Kidney capillary endothelial cell (primary cell): ENCODE data around the gene RPL18.

Experiments used
- DNase-seq: peaks from one replicate; pipeline ENCODE4 v3.0.0-alpha.2; 2018; ENCODE audit warnings: low spot score

Gene RPL18

DNA sequence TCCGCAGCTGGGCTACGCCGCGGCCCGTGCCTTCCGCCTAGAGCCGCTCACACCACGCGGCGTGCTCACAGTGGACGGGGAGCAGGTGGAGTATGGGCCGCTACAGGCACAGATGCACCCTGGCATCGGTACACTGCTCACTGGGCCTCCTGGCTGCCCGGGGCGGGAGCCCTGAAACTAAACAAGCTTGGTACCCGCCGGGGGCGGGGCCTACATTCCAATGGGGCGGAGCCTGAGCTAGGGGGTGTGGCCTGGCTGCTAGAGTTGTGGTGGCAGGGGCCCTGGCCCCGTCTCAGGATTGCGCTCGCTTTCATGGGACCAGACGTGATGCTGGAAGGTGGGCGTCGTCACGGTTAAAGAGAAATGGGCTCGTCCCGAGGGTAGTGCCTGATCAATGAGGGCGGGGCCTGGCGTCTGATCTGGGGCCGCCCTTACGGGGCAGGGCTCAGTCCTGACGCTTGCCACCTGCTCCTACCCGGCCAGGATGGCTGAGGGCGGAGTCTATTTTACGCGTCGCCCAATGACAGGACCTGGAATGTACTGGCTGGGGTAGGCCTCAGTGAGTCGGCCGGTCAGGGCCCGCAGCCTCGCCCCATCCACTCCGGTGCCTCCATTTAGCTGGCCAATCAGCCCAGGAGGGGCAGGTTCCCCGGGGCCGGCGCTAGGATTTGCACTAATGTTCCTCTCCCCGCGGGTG is 10.8 kb upstream of the RPL18 start:
- no peak for DNase-seq

- no peak for DNase-seq
Observed at GRCh38 chr19:48629297-48629598, 10.3 kb upstream of the RPL18 start.

GRCh38 chr19:48628486-48629296 is 9.7 kb upstream of the RPL18 start:
- no peak for DNase-seq

GRCh38 chr19:48627865-48628314 is 8.9 kb upstream of the RPL18 start:
- DNase-seq = no peak

- no peak for DNase-seq
Observed at GRCh38 chr19:48627201-48627864, 8.4 kb upstream of the RPL18 start.

DNA sequence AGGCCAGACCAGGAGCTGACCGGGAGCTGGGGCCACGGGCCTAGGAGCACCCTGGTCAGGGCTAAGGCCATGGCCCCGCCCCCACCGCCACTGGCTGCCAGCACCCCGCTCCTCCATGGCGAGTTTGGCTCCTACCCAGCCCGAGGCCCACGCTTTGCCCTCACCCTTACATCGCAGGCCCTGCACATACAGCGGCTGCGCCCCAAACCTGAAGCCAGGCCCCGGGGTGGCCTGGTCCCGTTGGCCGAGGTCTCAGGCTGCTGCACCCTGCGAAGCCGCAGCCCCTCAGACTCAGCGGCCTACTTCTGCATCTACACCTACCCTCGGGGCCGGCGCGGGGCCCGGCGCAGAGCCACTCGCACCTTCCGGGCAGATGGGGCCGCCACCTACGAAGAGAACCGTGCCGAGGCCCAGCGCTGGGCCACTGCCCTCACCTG is 6.9 kb upstream of the RPL18 start:
- no peak for DNase-seq

DNA sequence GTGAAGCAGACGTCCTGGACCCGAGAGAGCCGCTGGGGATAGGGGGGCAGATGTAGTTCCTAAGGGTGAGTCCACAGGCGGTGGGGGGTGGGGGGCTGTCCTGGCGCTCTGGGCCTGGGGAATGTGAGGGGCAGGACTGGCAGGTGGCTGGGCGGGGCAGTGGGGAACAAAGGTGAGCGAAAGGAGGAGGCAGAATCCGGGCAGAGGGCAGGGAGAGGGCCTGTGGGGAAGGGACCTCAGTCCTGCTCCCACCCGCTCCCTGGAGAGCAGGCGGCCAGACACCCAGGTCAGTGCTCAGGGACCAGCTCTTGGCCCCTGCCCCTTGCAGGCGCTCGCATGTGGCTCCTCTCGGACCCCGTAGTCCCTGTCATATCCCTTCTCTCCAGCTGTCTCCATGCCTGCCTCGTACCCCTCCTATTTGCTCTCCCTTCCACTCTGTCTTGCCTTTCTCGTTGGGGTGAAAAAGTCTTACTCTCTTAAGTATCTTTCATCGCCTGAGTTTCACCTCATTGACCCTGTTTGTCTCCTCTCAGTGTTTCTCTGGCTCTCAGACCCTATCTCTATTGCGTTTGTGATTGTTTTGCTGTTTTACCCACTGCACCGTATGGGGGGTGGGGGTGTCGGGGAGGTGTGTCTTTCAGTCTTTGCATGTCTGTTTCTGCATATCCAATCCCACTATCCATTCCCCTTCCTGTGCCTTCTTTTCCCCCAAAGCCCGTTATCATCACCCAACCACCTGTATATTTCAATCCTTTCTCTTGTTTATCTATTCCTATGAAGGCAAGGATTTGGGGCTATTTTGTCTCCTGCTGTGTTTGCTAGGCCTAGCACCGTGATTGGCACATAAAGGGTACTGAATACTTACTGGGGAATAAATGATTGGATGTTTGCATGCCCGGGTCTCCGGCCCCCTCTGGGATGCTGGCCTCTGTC is 6.1 kb upstream of the RPL18 start:
- no peak for DNase-seq

GRCh38 chr19:48624067-48624594 is 5.2 kb upstream of the RPL18 start:
- peak; percentile 98 for DNase-seq

- DNase-seq = no peak
Observed at GRCh38 chr19:48623556-48624066, 4.6 kb upstream of the RPL18 start.

DNA sequence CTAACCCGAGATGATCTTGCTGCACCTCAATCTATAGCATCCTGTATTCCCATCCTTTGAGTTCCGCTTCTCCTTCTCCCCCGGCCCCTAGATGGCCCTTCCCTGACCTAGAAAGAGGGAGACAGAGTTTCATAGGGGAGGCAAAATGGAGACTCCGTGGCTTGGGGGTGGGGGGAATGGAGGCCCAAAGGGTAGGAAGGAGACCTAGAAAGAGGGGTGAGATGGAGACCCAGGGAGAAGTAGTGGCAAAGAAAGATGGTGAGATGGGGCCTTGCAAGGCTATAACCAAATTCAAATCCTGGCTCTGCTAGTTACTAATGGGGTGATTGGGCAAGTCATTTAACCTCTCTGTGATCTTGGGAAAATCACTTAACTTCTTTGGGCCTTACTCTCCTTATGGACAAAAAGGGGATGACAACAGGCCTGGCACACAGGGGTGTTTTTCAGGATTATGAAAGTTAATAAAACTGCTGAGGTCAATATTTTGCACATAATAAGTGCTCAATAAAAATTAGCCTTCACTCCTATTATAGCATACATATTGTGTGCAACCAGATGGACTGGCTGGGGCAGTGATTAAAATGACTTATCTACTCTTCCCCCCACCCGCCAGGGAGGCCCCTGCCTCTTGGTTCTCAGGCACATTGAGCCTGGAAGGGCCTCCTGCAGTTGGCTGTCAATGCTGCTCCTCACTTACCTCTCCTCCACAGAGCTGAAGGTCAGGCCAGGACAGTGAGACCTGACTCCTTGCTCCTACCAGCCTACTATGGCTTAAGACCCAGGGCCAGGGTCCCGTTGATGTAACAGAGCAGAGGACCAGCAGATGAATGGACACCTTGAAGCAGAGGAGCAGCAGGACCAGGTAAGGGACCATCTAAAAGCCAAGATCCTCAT is 961 bp upstream of the RPL18 start:
- no peak for DNase-seq

DNA sequence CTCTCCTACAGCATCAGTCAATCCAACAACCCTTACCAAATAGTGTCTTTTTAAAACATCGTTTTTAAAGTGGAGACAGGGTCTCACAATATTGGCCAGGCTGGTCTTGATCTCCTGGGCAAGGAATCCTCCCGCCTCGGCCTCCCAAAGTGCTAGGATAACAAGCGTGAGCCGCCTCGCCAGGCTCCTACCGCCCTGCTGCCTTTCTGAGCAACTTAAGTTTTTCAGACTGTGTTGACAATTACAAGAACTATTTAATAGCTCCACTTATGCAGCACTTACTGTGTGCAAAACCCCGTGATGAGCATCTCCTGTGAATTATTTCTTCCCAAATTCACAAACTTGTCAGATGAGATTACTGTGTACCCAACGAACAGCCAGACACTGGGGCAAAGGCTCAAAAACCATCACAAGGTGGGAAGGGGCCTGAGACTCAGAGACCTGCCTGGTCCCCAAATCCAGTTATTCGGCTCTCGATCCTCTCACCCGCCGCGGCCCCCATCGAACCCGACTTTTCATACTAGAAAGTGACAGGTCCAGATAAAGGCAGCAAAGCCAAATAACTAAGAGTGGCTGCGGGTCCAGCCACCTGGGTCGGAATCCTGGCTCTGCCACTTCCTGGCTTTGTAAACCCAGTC is 581 bp downstream of the RPL18 start:
- no peak for DNase-seq

- no peak for DNase-seq
Observed at GRCh38 chr19:48617146-48617937, 1.6 kb downstream of the RPL18 start.

GRCh38 chr19:48616491-48617056 is 2.4 kb downstream of the RPL18 start:
- DNase-seq = no peak

GRCh38 chr19:48616041-48616436 is 2.9 kb downstream of the RPL18 start:
- no peak for DNase-seq

DNA sequence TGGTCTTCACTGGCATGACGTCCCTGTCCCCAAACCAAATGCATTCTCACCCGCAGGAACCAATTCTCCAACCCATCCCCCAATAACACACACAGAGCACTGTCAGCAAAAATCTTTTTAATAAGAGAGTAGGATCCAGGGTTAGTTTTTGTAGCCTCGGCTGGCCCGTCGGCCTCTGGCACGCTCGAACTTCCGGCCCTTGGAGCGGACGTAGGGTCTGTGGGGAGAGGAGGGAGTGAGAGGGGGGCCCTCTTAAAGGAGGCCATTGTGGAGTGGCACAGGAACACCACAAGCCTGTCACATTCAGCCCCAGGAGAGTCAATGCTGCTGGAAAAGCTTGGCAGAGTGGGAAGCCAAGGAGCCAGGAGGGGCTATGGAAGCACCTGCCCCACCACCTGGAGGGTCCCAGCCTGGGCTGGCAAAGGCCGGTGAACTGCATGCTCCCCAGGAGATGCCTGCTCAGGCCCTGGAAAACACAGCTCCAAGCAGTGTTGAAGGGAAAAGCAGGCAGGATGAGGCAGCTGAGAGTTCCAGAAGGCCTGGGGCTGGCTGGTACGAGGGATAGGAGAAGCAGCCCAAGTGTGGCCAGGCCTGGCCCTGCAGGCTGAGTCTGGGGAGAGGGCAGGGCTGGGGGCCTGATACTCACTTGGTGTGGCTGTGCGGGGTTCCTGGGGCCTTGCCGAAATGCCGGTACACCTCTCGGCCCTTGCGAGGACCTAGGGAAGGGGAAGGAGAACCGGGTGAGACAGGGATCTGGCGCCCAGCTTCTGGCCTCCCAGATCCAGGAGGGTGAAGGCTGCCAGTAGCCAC is 3.5 kb downstream of the RPL18 start:
- no peak for DNase-seq

GRCh38 chr19:48614436-48615230 is 4.3 kb downstream of the RPL18 start, which contains the start of gene FAM83E:
Gene FAM83E (minus strand): TSS chr19:48615076. CDS start chr19:48613372, 1,704 bp downstream.
- no peak for DNase-seq
